ENCODE measurements around the gene UCK1. TPM values are rescaled to one million over a fixed set of nuclear protein-coding genes. Genes with fewer than 3 reads are reported as not detected.

Gene UCK1
- total and polyA plus RNA-seq, 4 donors, result 13.4 to 34.1 (median 24.0) TPM

GRCh38 chr9:131482343-131483006 is 48.6 kb downstream of the UCK1 start (continued):
- TF ChIP-seq ZBTB33 (IDR thresholded peaks at IDR 0.05) (no peak), ATF3 (IDR thresholded peaks at IDR 0.05) (no peak), MAX (IDR thresholded peaks at IDR 0.05) (no peak), YY1 (IDR thresholded peaks at IDR 0.05) (no peak), EGR1 (IDR thresholded peaks at IDR 0.05; ENCODE audit: low read depth in 2 of 2) (no peak)

GRCh38 chr9:131481441-131482342 is 49.4 kb downstream of the UCK1 start:
- 88% methylated on average over 19 of the region's 19 CpGs for WGBS
- Histone ChIP-seq H3K27me3 (ENCODE audit: control insufficient read depth in 4 of 4, insufficient read depth in 4 of 4, low read length in 3 of 4) (no peaks in the 10 kb centered on the region), H3K27ac (ENCODE audit: low read depth in 1 of 2, low read length in 2 of 2) (no peak overlapping the region), H3K4me1 (ENCODE audit: control insufficient read depth in 4 of 4, insufficient read depth in 4 of 4, low read length in 3 of 4) (no peaks in the 10 kb centered on the region), H3K9me3 (ENCODE audit: control insufficient read depth in 4 of 4, low read length in 3 of 4) (no peaks in the 10 kb centered on the region), H3K36me3 (ENCODE audit: control insufficient read depth in 4 of 4, insufficient read depth in 3 of 4, low read depth in 1 of 4, low read length in 3 of 4) (peaks cover 27 to 93% (median 75%) of the 10 kb centered on the region in 4 donors), H3K9ac (ENCODE audit: low read depth in 1 of 2, low read length in 2 of 2) (no peak overlapping the region), H3K4me3 (ENCODE audit: low read depth in 1 of 3, low read length in 3 of 3) (no peak overlapping the region)
- TF ChIP-seq RXRA (IDR thresholded peaks at IDR 0.05) (no peak), TAF1 (conservative IDR thresholded peaks at IDR 0.05) (no peak), MAX (IDR thresholded peaks at IDR 0.05) (no peak), ZBTB33 (IDR thresholded peaks at IDR 0.05) (no peak), CTCF (IDR thresholded peaks at IDR 0.05; ENCODE audit: low read depth, low read length, missing input control) (no peak), HNF4G (IDR thresholded peaks at IDR 0.05) (no peak), YY1 (IDR thresholded peaks at IDR 0.05) (no peak), EGR1 (IDR thresholded peaks at IDR 0.05; ENCODE audit: low read depth in 2 of 2) (no peak), SP1 (IDR thresholded peaks at IDR 0.05) (no peak), NR2F2 (IDR thresholded peaks at IDR 0.05) (no peak)
- DNase-seq (ENCODE audit: low spot score), result no peak

Data from liver (tissue), 9 donors.